ENCODE data around the gene MUCL1.

Gene MUCL1

DNA sequence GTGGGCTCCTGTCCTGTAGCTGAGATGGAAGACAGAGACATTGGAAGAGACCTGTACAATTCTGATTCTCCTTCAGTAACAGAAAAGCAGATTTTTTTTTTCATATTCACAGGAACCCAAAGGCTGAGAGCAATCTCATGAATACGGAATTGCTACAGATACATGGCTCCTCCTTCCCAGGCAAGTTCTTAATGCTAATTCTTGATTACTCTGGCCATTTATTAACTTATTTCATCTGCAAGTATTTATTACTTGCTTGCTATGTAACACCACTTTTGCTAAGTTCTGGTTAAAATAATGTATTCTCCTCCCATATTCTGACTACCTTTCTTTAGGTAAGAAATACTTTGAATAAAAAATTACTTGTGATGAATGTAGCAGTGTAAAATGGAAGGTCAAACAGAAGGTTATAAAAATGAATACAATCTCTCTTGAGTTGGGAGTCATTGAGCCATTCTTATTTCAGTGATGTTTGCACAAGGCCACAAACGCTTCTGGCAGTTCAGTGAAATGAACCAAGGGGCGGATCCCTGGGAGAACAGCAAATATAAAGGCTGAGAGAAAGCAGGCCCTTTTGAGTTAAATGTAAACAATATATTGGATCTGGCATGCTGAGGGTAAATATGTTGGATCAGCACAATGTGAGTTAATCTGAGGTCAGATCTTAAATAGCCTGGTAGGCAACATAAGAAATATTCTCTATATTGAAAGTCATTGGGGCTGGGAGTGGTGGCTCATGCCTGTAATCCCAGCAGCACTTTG, 37.6 kb downstream of the MUCL1 start:
- no peak for DNase-seq (ENCODE audit: low read depth in 2 of 2, low spot score in 1 of 2)

Measured in stimulated activated CD8-positive, alpha-beta memory T cell treated with anti-CD3 and anti-CD28 coated beads, Interleukin-4, amount 100 ng/mL, for 1 hour (primary cell).